Smooth muscle cell (in vitro differentiated cells): Measurements from ENCODE around the gene RCC1. TPM values are rescaled to one million over a fixed set of nuclear protein-coding genes. Genes with fewer than 3 reads are reported as not detected.
"Not testable (repeated sequence)": the region's sequence is repeated elsewhere in the genome, so short reads cannot be mapped to it uniquely, and the experiment has no call there.

Experiments used
- DNase-seq: peaks from one replicate; lab custom pipeline; 2025; ENCODE audit not compliant: unreplicated experiment; lab: John Stamatoyannopoulos, UW
- H2AFZ ChIP-seq: fragments of 200-600 bp; sonication (generic); 2 replicates; pipeline ENCODE4 v1.6.0; 2016; ENCODE audit warnings: antibody characterized with exemption, low read depth, mild to moderate bottlenecking
- H3F3A ChIP-seq: fragments of 200-600 bp; sonication (generic); 2 replicates; pipeline ENCODE4 v1.6.0; 2017; ENCODE audit warnings: antibody characterized with exemption, low read depth
- H3K27ac ChIP-seq: fragments of 200-600 bp; sonication (generic); 2 replicates; pipeline ENCODE4 v1.5.1; 2016; ENCODE audit warnings: low read depth, mild to moderate bottlenecking
- H3K27me3 ChIP-seq: fragments of 200-600 bp; sonication (generic); 2 replicates; pipeline ENCODE4 v1.6.1; 2016; ENCODE audit warnings: low read depth, mild to moderate bottlenecking
- H3K36me3 ChIP-seq: fragments of 200-600 bp; sonication (generic); 2 replicates; pipeline ENCODE4 v1.5.1; 2016; ENCODE audit warnings: low read depth
- H3K4me1 ChIP-seq: fragments of 200-600 bp; sonication (generic); 2 replicates; pipeline ENCODE4 v1.5.1; 2016; ENCODE audit warnings: low read depth
- H3K4me2 ChIP-seq: fragments of 200-600 bp; sonication (generic); 2 replicates; pipeline ENCODE4 v1.6.0; 2016; ENCODE audit warnings: mild to moderate bottlenecking
- H3K4me3 ChIP-seq: fragments of 200-600 bp; sonication (generic); 2 replicates; pipeline ENCODE4 v1.5.1; 2016; ENCODE audit warnings: mild to moderate bottlenecking
- H3K79me2 ChIP-seq: fragments of 200-600 bp; sonication (generic); 2 replicates; pipeline ENCODE4 v1.6.0; 2016; ENCODE audit warnings: low read depth, mild to moderate bottlenecking
- H3K9ac ChIP-seq: fragments of 200-600 bp; sonication (generic); 2 replicates; pipeline ENCODE4 v1.6.0; 2016; ENCODE audit warnings: low read depth
- H3K9me3 ChIP-seq: fragments of 200-600 bp; sonication (generic); replicated peaks from 2 replicates; pipeline ENCODE4 v1.5.1; 2016; ENCODE audit warnings: low read depth
- H4K20me1 ChIP-seq: fragments of 200-600 bp; sonication (generic); 2 replicates; pipeline ENCODE4 v1.6.0; 2016; ENCODE audit warnings: low read depth
- WGBS: methylation state at CpG from one replicate; pipeline ENCODE4 v1.1.7; 2016; ENCODE audit warnings: low lambda C conversion rate; 5-methylcytosine and 5-hydroxymethylcytosine counted together
- polyA plus RNA-seq: library from polyadenylated mRNA; unstranded; fragments of >200 nt; fragmentation: Nextera tagmentation; extraction: Ambion mirVana; gene quantifications from 2 replicates; pipeline ENCODE4 v1.2.1, GENCODE V29; 2016
- total RNA-seq: library from RNA; depleted of rRNA; stranded (reverse); fragments of >200 nt; gene quantifications from 2 replicates; pipeline ENCODE4 v1.2.3, GENCODE V29; 2014
- TF ChIP-seq, protein P1 (sequence below): fragments of 200-600 bp; sonication (generic); IDR thresholded peaks from 2 replicates; pipeline ENCODE4 v1.5.1; 2017; ENCODE audit warnings: borderline replicate concordance, mild to moderate bottlenecking, antibody characterized with exemption; ENCODE audit not compliant: insufficient read depth, poor library complexity, severe bottlenecking

RCC1 gene
- total and polyA plus RNA-seq, 2 experiments from 2014 or later, result 8.9 to 10.5 TPM

DNA sequence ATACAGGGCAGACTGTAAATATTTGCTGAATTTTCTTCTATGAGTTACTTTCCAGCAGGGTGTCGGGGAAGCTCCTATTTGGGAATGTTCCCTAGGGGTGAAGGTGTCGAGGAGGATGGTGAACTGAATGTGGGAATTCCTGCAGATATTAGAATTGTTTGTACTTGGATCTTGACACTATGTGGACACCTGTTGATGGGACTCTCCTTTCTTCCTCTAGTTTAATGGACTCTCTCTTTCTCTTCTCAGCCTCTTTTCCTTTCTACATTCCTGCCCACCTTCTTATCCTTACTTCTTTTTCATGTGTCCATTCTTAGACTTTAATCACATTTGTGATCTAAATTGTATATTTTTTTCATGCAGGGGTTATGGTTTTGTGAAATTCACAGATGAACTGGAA lies 61.1 kb downstream of the RCC1 start:
- Histone ChIP-seq H3K4me3 (no peak overlapping the region), H2AFZ (no peak overlapping the region), H3F3A (no peaks in the 10 kb centered on the region), H3K9ac (no peak overlapping the region), H4K20me1 (no peaks in the 10 kb centered on the region), H3K4me2 (no peak overlapping the region), H3K4me1 (no peaks in the 10 kb centered on the region), H3K27me3 (no peaks in the 10 kb centered on the region), H3K27ac (no peak overlapping the region), H3K36me3 (peaks cover 12% of the 10 kb centered on the region), H3K9me3 (no peaks in the 10 kb centered on the region), H3K79me2 (no peaks in the 10 kb centered on the region)
- TF ChIP-seq, protein P1, sequence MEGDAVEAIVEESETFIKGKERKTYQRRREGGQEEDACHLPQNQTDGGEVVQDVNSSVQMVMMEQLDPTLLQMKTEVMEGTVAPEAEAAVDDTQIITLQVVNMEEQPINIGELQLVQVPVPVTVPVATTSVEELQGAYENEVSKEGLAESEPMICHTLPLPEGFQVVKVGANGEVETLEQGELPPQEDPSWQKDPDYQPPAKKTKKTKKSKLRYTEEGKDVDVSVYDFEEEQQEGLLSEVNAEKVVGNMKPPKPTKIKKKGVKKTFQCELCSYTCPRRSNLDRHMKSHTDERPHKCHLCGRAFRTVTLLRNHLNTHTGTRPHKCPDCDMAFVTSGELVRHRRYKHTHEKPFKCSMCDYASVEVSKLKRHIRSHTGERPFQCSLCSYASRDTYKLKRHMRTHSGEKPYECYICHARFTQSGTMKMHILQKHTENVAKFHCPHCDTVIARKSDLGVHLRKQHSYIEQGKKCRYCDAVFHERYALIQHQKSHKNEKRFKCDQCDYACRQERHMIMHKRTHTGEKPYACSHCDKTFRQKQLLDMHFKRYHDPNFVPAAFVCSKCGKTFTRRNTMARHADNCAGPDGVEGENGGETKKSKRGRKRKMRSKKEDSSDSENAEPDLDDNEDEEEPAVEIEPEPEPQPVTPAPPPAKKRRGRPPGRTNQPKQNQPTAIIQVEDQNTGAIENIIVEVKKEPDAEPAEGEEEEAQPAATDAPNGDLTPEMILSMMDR, result no peak
- no peak for DNase-seq
- 98% methylated on average over 2 of the region's 2 CpGs for WGBS

DNA sequence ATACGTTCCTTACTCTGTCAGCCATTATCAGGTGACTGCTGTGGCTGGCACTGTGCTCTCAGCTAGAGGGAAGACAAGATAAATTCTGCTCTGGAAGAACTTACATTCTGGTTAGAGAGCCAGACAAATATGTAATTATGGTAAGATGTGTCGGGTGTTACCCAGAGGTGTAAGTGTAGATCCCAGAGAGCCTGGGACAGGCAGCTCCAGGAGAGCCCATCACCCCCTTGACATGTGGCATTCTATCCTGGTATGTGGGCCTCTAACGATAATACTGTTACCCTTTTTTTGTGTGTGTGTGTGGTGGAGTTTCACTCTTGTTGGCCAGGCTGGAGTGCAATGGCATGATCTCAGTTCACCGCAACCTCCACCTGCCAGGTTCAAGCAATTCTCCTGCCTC lies 66.1 kb downstream of the RCC1 start:
- WGBS, result 100% methylated on average over 4 of the region's 4 CpGs
- no peak overlapping the region for H3K9ac ChIP-seq
- no peaks in the 10 kb centered on the region for H3K27me3 ChIP-seq
- DNase-seq, result no peak
- no peaks in the 10 kb centered on the region for H3K4me1 ChIP-seq
- peaks cover 4% of the 10 kb centered on the region for H3F3A ChIP-seq
- H3K36me3 ChIP-seq, result no peaks in the 10 kb centered on the region
- no peaks in the 10 kb centered on the region for H3K9me3 ChIP-seq
- no peaks in the 10 kb centered on the region for H4K20me1 ChIP-seq
- H3K79me2 ChIP-seq, result no peaks in the 10 kb centered on the region
- H3K27ac ChIP-seq, result no peak overlapping the region
- no peak overlapping the region for H2AFZ ChIP-seq
- H3K4me2 ChIP-seq, result no peak overlapping the region
- TF ChIP-seq, protein P1, result no peak
- no peak overlapping the region for H3K4me3 ChIP-seq

DNA sequence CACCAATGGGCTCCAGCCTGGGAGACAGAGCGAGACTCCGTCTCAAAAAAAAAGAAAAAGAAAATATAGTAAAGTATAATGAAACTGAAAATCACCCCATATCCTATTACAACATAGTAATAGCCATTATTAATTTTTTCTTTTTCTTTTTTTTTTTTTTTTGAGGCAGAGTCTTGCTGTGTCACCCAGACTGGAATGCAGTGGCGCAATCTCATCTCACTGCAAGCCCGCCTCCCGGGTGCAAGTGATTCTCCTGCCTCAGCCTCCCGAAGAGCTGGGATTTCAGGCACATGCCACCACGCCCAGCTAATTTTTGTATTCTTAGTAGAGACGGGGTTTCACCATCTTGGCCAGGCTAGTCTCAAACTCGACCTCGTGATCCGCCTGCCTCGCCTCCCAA lies 67.0 kb downstream of the RCC1 start:
- H4K20me1 ChIP-seq, H3K36me3 ChIP-seq, H3K4me1 ChIP-seq, H3F3A ChIP-seq, H3K4me3 ChIP-seq, H2AFZ ChIP-seq, H3K27me3 ChIP-seq, H3K79me2 ChIP-seq, H3K9ac ChIP-seq, H3K27ac ChIP-seq, H3K9me3 ChIP-seq, DNase-seq, H3K4me2 ChIP-seq: not testable (repeated sequence)
- 87% methylated on average over 12 of the region's 12 CpGs for WGBS

DNA sequence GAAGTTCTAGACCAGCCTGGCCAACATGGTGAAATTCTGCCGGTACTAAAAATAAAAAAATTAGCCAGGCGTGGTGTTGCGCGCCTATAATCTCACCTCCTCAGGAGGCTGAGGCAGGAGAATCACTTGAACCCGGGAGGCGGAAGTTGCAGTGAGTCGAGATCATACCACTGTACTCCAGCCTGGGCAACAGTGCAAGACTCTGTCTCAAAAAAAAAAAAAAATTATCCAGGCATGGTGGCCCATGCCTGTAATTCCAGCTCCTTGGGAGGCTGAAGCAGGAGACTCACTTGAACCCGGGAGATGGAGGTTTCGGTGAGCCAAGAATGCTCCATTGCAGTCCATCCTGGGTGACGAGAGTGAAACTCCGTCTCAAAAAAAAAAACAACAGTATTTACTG lies 67.7 kb downstream of the RCC1 start:
- H3K9me3 ChIP-seq, result no peaks in the 10 kb centered on the region
- H3F3A ChIP-seq, result peaks cover 12% of the 10 kb centered on the region
- H3K9ac ChIP-seq, result no peak overlapping the region
- no peak overlapping the region for H3K27ac ChIP-seq
- 97% methylated on average over 11 of the region's 11 CpGs for WGBS
- no peak for DNase-seq
- no peaks in the 10 kb centered on the region for H3K36me3 ChIP-seq
- H4K20me1 ChIP-seq, result peaks cover 10% of the 10 kb centered on the region
- no peaks in the 10 kb centered on the region for H3K4me1 ChIP-seq
- no peaks in the 10 kb centered on the region for H3K27me3 ChIP-seq
- H3K79me2 ChIP-seq, result no peaks in the 10 kb centered on the region
- TF ChIP-seq, protein P1, result no peak
- no peak overlapping the region for H3K4me2 ChIP-seq
- H2AFZ ChIP-seq, result no peak overlapping the region
- H3K4me3 ChIP-seq, result no peak overlapping the region
